EH (cell line): ENCODE data around the gene CCDC187.
A peak's percentile ranks its signal among the peaks of the same experiment; 100 is the strongest.
"Not testable (repeated sequence)": the region's sequence is repeated elsewhere in the genome, so short reads cannot be mapped to it uniquely, and the experiment has no call there.

ENCODE experiments used
- DNase-seq: peaks from one replicate; pipeline ENCODE4 v3.0.0-alpha.2; 2015; ENCODE audit warnings: low read depth

Gene CCDC187

GRCh38 chr9:136238342-136238732 lies 65.6 kb downstream of the CCDC187 start:
- DNase-seq = no peak

- DNase-seq = no peak
Observed at GRCh38 chr9:136237486-136238341, 66.2 kb downstream of the CCDC187 start.

GRCh38 chr9:136236471-136237410 lies 67.2 kb downstream of the CCDC187 start:
- DNase-seq = not testable (repeated sequence)

- no peak for DNase-seq
Observed at GRCh38 chr9:136235709-136236455, 68.0 kb downstream of the CCDC187 start.

GRCh38 chr9:136235171-136235570 lies 68.7 kb downstream of the CCDC187 start:
- DNase-seq = no peak

- no peak for DNase-seq
Observed at GRCh38 chr9:136234597-136234996, 69.3 kb downstream of the CCDC187 start.

GRCh38 chr9:136233868-136234267 lies 70.0 kb downstream of the CCDC187 start:
- DNase-seq = no peak

- DNase-seq = no peak
Observed at GRCh38 chr9:136233411-136233810, 70.5 kb downstream of the CCDC187 start.

GRCh38 chr9:136232969-136233368 lies 70.9 kb downstream of the CCDC187 start:
- DNase-seq = no peak

- DNase-seq = no peak
Observed at GRCh38 chr9:136231478-136232297, 72.2 kb downstream of the CCDC187 start.

GRCh38 chr9:136230773-136231172 lies 73.1 kb downstream of the CCDC187 start:
- DNase-seq = no peak

GRCh38 chr9:136230365-136230764 lies 73.5 kb downstream of the CCDC187 start:
- no peak for DNase-seq

GRCh38 chr9:136229096-136230065 lies 74.5 kb downstream of the CCDC187 start:
- DNase-seq = peak; percentile 33

- DNase-seq = peak; percentile 83
Observed at GRCh38 chr9:136228107-136228875, 75.6 kb downstream of the CCDC187 start.

GRCh38 chr9:136226680-136227407 lies 77.0 kb downstream of the CCDC187 start:
- DNase-seq = no peak

GRCh38 chr9:136225748-136226679 lies 77.9 kb downstream of the CCDC187 start:
- peak; percentile 43 for DNase-seq

GRCh38 chr9:136225366-136225747 lies 78.5 kb downstream of the CCDC187 start:
- DNase-seq = no peak
